Stimulated activated CD8-positive, alpha-beta memory T cell treated with anti-CD3 and anti-CD28 coated beads, Interleukin-4, amount 100 ng/mL, for 1 hour (primary cell): Measurements from ENCODE around the gene FBRSL1.

Experiments used
- DNase-seq, 2 donors: peaks; one replicate each; pipeline ENCODE4 v3.0.0-alpha.2; 2020; ENCODE audit warnings: low read depth in 2 of 2, low spot score in 1 of 2

The FBRSL1 gene

GRCh38 chr12:132554845-132555630, 65.1 kb downstream of the FBRSL1 start:
- no peak for DNase-seq

GRCh38 chr12:132555686-132556085, 65.7 kb downstream of the FBRSL1 start:
- no peak for DNase-seq

GRCh38 chr12:132556216-132556615, 66.3 kb downstream of the FBRSL1 start:
- no peak for DNase-seq

- DNase-seq, result no peak
Observed at GRCh38 chr12:132556801-132557200, 66.8 kb downstream of the FBRSL1 start.

GRCh38 chr12:132557291-132558015, 67.5 kb downstream of the FBRSL1 start:
- DNase-seq, result no peak

- no peak for DNase-seq
Observed at GRCh38 chr12:132558042-132558856, 68.3 kb downstream of the FBRSL1 start.

GRCh38 chr12:132558861-132559623, 69.1 kb downstream of the FBRSL1 start:
- no peak for DNase-seq

- no peak for DNase-seq
Observed at GRCh38 chr12:132559652-132560363, 69.9 kb downstream of the FBRSL1 start.

- no peak for DNase-seq
Observed at GRCh38 chr12:132560364-132560613, 70.3 kb downstream of the FBRSL1 start.

- peak; percentile 17 to 35 for DNase-seq
Observed at GRCh38 chr12:132560614-132561426, 70.9 kb downstream of the FBRSL1 start.
